ENCODE data around the gene TACC3. TPM values are rescaled to one million over a fixed set of nuclear protein-coding genes. Genes with fewer than 3 reads are reported as not detected.

The TACC3 gene
- polyA plus RNA-seq, 4 donors, result 39.7 to 52.7 (median 41.8) TPM

DNA sequence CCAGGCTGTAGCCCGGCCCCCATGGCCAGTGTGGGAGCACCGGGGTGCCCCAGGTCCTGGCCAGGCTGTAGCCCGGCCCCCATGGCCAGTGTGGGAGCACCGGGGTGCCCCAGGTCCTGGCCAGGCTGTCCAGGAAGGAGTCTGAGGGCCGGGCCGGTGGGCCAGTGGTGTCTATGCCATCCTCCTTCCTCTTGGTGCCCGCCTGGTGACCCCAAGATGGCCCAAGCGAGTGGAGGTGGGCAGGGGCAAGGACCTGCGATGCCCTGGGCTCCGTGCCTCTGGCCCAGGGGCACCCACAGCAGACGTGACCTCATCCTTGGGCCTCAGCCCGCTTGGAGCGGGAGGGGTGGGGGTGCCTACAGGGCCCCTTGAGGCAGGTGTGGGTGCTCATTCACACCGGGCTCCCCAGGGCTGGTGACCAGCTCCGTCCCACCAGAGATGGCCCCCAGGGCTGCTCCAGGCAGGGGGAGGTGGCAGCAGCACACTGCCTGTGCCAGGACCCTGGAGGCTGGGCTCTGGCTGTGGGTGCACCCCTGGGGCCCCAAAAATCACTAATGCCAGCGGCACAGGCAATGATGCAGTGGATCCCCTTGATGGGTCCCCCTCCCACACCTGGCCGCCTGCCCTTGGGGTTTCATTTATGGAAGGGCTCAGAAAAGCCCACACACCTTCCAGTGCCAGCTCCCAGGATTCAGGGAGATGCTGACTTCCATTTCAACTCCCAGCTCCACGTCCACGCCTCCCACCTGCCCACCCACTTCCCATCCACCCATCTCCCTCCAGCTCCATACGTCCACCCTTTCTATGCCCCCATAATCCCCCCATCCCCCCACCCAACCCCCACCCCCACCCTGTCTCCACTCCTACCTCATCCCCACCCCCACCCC is 35.8 kb downstream of the TACC3 start:
- no peak for DNase-seq (ENCODE audit: low read depth in 4 of 4, low spot score in 3 of 4)

GRCh38 chr4:1757836-1758235 is 36.5 kb downstream of the TACC3 start:
- DNase-seq (ENCODE audit: low read depth in 4 of 4, low spot score in 3 of 4), result no peak

DNA sequence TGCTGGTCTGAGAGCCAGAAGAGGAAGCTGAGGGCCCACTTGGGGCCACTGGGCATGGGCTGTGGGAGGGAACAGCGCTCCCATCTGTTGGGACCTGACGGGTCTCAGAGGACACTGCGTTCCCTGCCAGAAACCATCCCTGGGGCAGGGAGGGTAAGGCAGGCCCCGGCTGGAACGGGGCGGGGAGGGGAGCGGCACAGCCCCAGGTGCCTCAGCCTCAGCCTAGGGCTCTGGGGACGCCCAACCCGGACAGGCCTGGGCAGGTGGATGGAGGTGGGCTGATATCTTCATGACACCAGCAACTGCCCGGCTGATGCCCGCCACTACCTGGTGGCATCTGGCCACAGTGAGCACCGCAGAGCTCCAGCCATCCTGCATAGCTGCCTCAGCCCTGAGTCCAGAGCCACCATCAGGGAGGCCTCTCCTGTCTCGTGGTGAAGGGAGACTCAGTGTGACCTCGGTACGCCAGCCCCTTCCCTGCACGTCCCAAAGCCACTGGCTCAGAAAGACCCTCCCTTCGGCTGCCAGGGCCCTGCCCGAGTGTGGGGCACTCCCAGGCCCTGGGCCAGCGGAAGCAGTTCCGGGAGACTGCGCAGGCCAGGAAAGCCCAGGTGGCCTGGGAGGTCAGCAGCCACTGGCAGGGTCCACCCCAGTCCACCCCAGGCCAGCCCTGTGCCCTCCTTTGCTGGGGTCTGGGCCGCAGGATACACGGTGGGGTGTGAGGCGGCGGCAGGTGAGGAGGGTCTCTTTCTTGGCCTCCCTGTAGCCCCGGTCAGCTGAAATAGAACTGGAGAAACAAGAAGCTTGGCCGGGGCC is 37.2 kb downstream of the TACC3 start:
- no peak for DNase-seq (ENCODE audit: low read depth in 4 of 4, low spot score in 3 of 4)

DNA sequence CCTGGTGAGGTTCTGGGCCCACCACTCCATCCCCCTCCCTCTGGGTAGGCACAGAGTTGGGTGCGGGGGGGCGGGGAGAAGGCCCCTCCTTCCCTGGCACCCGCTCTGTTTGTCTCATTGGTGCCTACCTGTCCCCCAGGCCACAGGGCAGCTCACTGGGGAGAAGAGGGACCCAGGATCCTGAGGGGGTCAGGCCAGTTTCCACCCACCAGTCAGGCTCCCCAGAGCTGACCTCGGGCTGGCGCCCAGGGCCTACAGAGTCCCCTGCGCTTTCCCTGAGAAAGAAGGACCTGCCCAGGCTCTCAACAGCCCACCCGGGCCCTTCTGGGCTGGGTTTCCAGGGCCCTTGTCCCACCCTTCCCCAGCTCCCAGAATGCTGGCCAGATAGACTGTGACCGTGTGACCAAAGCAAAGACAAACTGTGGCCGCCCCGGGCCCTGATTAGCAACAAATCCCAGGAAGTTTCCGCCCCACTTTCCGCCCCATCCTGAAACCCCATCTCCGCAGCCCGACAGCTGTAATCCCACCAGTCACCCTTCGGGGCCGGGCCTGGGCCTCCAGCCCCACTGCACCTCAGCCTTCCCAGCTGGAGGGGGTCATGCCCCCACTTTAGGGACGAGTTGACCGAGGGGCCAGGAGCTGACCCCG is 38.0 kb downstream of the TACC3 start:
- DNase-seq (ENCODE audit: low read depth in 4 of 4, low spot score in 3 of 4), result no peak

DNA sequence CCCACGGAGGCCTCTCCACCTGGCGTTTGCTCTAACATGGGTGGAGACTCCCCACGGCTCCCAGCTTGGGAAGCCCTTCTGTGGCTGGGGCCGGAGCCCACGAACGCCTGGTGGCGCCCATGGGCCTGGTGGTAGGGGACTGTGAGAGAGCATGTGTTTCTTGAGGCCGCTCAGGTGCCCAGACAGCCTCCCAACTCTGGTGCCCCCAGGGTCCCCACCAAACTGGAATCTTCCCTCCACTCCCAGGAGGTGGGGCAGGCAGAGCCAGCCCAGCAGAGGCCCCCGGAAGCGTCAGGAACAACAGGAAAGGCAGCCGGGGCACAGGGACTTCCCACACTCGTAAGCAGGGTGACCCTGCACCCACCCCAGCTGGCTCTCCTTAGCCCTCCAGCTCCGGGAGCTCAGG is 38.5 kb downstream of the TACC3 start:
- DNase-seq (ENCODE audit: low read depth in 4 of 4, low spot score in 3 of 4), result no peak

DNA sequence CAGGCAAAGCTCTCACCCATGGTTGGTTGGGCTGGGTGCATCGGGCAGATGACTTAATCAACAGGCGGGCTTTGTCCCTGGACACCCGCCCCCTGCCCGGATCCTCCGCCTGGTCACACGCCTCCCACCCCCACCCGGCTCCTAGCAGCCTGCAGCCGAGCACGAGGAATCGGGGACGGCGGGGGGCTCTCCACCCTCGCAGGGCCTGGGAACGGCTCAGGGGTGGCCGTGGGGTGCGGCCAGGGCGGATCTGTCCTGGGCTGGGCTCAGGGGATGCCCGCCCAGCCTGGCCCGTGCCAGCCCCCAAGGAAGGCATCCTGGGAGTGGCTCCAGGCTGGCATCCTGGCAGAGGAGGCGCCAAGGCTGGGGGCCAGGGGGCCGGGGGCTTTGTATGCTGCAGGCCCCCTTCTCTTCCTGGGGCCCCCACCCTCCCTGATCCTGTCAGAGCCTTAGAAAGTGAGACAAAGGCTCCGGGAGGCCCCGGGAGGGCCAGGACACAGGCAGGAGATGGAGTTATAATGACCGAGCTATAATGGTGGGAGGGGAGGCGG is 39.3 kb downstream of the TACC3 start:
- no peak for DNase-seq (ENCODE audit: low read depth in 4 of 4, low spot score in 3 of 4)

DNA sequence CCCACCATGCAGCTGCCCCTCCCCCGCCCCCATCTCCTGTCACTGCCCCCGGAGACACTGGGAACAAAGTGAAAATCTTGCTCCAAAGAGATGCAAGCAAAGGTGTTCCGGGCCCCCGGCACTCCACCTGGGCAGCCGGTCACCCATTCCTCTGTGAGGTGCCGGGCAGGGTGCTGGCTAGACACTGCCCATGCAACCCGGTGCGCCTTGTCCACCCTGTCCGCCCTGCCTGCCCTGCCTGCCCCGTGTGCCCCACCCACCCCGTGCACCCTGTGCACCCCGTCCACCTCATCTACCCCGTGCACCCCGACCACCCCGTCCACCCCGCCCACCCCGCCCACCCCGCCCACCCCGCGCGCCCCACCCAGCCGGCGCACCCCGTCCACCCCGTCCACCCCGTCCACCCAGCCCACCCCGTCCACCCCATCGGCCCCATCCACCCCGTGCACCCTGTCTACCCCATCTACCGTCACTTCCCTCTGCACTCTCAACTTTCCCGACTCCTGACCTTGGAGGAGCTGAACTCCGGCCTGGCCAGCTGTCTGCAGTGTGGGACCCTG is 39.9 kb downstream of the TACC3 start:
- DNase-seq (ENCODE audit: low read depth in 4 of 4, low spot score in 3 of 4), result no peak

DNA sequence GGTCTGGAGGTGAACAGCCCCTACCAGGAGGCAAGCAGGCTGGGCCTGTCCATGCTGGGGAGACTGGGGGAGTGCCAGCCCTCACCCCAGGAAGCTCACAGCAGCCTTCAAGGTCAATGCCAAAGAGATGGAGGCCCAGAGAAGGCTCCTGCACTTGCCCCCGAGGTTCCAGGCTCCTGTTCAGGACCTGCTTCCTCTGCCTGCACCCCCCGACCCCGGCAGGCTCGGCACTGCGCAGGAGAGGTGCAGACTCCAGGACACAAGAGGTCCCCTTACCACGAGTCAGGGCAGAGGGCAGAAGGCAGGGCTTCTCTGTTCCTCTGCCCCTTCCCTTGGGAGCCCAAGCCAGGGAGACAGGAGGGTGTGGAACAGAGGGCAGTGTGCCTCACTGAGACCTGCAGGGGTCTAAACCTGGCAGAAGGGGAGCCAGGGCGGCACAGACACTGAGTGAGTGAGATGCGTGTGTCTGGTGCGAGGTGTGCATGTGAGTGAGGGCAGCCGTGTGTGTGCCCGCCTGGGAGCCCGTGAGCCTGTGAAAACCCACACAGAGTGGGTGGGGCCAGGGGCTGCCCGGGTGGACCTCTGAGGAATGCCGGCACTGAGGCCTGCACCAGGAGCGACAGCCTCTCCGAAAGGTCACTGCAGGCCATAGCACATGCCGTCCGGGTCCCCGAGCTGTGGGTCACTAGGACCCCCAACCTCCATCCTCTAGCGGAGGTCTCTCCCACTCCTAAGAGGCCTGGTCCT is 41.1 kb downstream of the TACC3 start:
- DNase-seq (ENCODE audit: low read depth in 4 of 4, low spot score in 3 of 4), result no peak

DNA sequence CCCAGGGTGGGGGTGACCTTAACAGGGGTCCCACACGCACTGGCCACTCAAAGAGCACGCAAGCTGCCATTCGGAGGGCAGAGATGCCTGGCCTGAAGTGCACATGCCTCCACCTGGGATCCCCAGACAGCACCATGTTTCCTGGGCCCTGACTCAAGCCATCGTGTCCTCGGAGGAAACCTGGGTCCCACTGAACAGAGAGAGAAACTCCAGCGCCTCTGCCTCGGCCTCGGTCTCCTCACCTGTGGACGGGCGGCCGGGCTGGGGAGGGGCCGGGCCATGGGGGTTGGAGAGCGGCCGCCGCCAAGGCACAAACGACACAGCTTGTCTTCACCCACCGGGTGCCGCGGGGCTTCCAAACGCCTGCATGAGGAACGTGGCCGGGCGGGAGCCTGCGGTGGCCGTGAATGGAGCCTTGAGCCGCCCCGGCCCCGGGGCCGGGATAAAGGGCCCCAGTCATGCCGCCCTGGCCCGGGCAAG is 41.8 kb downstream of the TACC3 start:
- DNase-seq (ENCODE audit: low read depth in 4 of 4, low spot score in 3 of 4), result no peak

DNA sequence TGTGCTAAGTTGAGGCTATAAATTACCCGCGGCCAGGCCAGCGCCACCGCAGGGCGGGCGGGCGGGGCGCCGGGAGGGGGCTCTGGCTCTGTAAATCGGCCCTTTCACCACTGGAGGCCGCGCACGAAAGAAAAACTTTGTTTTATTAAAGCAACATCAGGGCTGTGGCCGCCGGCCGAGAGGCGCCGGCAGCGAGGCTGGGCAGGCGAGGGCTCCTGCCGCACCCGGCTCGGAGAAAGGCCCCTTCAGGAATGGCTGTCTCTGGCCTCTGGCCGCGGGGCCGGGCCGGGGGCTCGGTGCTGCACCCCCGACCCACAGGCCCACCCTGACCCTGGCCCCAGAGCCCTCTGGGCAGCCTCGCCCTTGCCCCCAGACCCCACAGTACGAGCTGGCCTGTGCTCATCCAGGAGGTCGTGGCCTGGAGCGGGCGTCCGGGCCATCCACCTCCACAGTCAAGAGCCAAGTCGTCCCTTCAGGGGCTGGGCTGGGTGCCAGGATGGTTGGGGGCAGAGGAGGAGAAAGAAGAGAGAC is 42.3 kb downstream of the TACC3 start:
- no peak for DNase-seq (ENCODE audit: low read depth in 4 of 4, low spot score in 3 of 4)

DNA sequence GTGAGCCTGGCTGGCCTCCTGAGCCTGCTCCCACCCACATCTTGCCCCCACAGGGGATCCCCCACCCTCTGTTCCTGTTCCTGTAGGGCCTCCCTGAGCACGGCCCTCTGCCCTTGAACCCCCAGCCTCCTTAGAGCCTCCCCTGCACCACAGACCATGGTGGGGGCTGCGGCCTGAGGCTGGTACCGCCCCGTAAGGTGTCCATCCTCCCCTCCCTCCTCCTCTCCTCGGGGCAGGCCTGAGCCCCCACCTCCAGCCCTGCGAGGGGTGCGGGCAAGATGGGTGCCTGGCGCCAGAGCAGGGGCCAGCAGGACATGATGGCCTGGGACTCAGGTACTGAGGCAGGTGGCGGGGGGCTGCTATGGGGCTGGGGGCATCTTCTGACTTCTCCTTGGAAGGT is 43.3 kb downstream of the TACC3 start:
- DNase-seq (ENCODE audit: low read depth in 4 of 4, low spot score in 3 of 4), result no peak

- DNase-seq (ENCODE audit: low read depth in 4 of 4, low spot score in 3 of 4), result no peak
Measured at GRCh38 chr4:1765409-1766072, 44.2 kb downstream of the TACC3 start.

- DNase-seq (ENCODE audit: low read depth in 4 of 4, low spot score in 3 of 4), result no peak
Measured at GRCh38 chr4:1766106-1767060, 45.1 kb downstream of the TACC3 start.

- no peak for DNase-seq (ENCODE audit: low read depth in 4 of 4, low spot score in 3 of 4)
Measured at GRCh38 chr4:1767061-1767769, 45.9 kb downstream of the TACC3 start.

GRCh38 chr4:1767770-1768366 is 46.5 kb downstream of the TACC3 start:
- DNase-seq (ENCODE audit: low read depth in 4 of 4, low spot score in 3 of 4), result no peak

- no peak for DNase-seq (ENCODE audit: low read depth in 4 of 4, low spot score in 3 of 4)
Measured at GRCh38 chr4:1768367-1769034, 47.2 kb downstream of the TACC3 start.
